Epithelial cell of esophagus (primary cell): Measurements from ENCODE around the gene PHOSPHO1.

ENCODE experiments used
- DNase-seq: peaks from one replicate; pipeline ENCODE4 v3.0.0; 2010; ENCODE audit warnings: low read depth
- H3K4me3 ChIP-seq: 2 replicates; pipeline ENCODE4 v1.5.1; 2011; ENCODE audit warnings: mild to moderate bottlenecking, low read length, control low read depth
- CTCF ChIP-seq: IDR thresholded peaks from 2 replicates; pipeline ENCODE4 v1.5.1; 2011; ENCODE audit warnings: low read depth, mild to moderate bottlenecking, low read length, control low read depth, inconsistent platforms; ENCODE audit not compliant: insufficient read depth; ENCODE audit errors: missing control alignments

PHOSPHO1 gene

GRCh38 chr17:49242813-49243212 lies 12.2 kb upstream of the PHOSPHO1 start:
- H3K4me3 ChIP-seq: no peak overlapping the region
- no peak for DNase-seq
- no peak for TF ChIP-seq CTCF

GRCh38 chr17:49241692-49242397 lies 11.3 kb upstream of the PHOSPHO1 start:
- no peak overlapping the region for H3K4me3 ChIP-seq
- TF ChIP-seq CTCF: no peak
- DNase-seq: no peak

GRCh38 chr17:49241040-49241439 lies 10.5 kb upstream of the PHOSPHO1 start:
- H3K4me3 ChIP-seq: no peak overlapping the region
- no peak for DNase-seq
- TF ChIP-seq CTCF: no peak

GRCh38 chr17:49240619-49241018 lies 10.0 kb upstream of the PHOSPHO1 start:
- no peak for TF ChIP-seq CTCF
- H3K4me3 ChIP-seq: no peak overlapping the region
- DNase-seq: no peak

- H3K4me3 ChIP-seq: no peak overlapping the region
- no peak for TF ChIP-seq CTCF
- DNase-seq: no peak
These were observed 9.4 kb upstream of the PHOSPHO1 start for GRCh38 chr17:49239963-49240362.

- no peak for DNase-seq
- no peak overlapping the region for H3K4me3 ChIP-seq
- TF ChIP-seq CTCF: no peak
These were observed 5.3 kb upstream of the PHOSPHO1 start for GRCh38 chr17:49235896-49236295.

- no peak for TF ChIP-seq CTCF
- DNase-seq: no peak
- H3K4me3 ChIP-seq: no peak overlapping the region
These were observed 4.0 kb upstream of the PHOSPHO1 start for GRCh38 chr17:49234509-49235080.
